HepG2 (cell line): ENCODE data around the gene DENND1C. TPM values are rescaled to one million over a fixed set of nuclear protein-coding genes. Genes with fewer than 3 reads are reported as not detected.
A peak's percentile ranks its signal among the peaks of the same experiment; 100 is the strongest.

Experiments
- ATAC-seq: fragments of 200-7000 bp; cut with Tn5 transposase; 3 replicates; pipeline ENCODE4 v1.9.1; 2020; ENCODE audit warnings: mild to moderate bottlenecking, moderate library complexity
- BruUV-seq: library from RNA; stranded (reverse); fragments of 400-500 nt; replicated peaks from 2 replicates; lab custom pipeline; 2021; lab: Mats Ljungman, UMichigan
- CTCF ChIA-PET: fragments of 300-600 bp; formaldehyde crosslinking; extraction: SDS; loops from one replicate; lab custom pipeline; 2021; ENCODE audit warnings: low total read pairs, inconsistent platforms, low intra/inter-chr PET ratio; lab: Yijun Ruan, JAX
- POLR2A ChIA-PET: fragments of 350-600 bp; sonication (Branson Sonifier 250); formaldehyde crosslinking; loops from one replicate; lab custom pipeline; 2020; ENCODE audit warnings: antibody characterized with exemption, inconsistent platforms; lab: Yijun Ruan, JAX
- DNase-seq: peaks from one replicate; pipeline ENCODE4 v3.0.0-alpha.2; 2015; ENCODE audit warnings: low spot score
- FAIRE-seq: peaks from 3 replicates; lab custom pipeline; 2011; peaks lifted over from hg19 to GRCh38; lab: Jason Lieb, UNC
- H2AFZ ChIP-seq: one replicate; pipeline ENCODE4 v1.6.1; 2011; ENCODE audit warnings: low read length, inconsistent platforms
- H3K27ac ChIP-seq: fragments of 300-600 bp; 3 replicates; pipeline ENCODE4 v1.8.0; 2011; ENCODE audit warnings: mixed run types, mild to moderate bottlenecking, mixed read lengths, low read length, inconsistent platforms; ENCODE audit not compliant: insufficient read depth; ENCODE audit errors: extremely low read length
- H3K27me3 ChIP-seq, 2 experiments: fragments of 200-600 bp in 1 of 2; 2 replicates in 1 of 2; 3 replicates in 1 of 2; pipeline versions ENCODE4 v1.6.0 to v1.8.0; 2011; ENCODE audit warnings: low read length in 2 of 2, mild to moderate bottlenecking in 2 of 2, moderate library complexity in 2 of 2, inconsistent platforms in 1 of 2; ENCODE audit not compliant: insufficient read depth in 2 of 2, control insufficient read depth in 1 of 2
- H3K36me3 ChIP-seq, 2 experiments: fragments of 200-600 bp in 1 of 2; replicated peaks in 1 of 2; 2 replicates in 1 of 2; 3 replicates in 1 of 2; pipeline versions ENCODE4 v1.5.1 to v1.8.0; 2011; ENCODE audit warnings: low read length in 2 of 2, inconsistent platforms in 1 of 2; ENCODE audit not compliant: insufficient read depth in 2 of 2, control insufficient read depth in 1 of 2
- H3K4me1 ChIP-seq: 2 replicates; pipeline ENCODE4 v1.5.1; 2012; ENCODE audit warnings: low read length, inconsistent platforms; ENCODE audit not compliant: insufficient read depth
- H3K4me2 ChIP-seq: 2 replicates; pipeline ENCODE4 v1.6.0; 2011; ENCODE audit warnings: low read depth, low read length, inconsistent platforms
- H3K4me3 ChIP-seq, 3 experiments: fragments of 200-600 bp in 1 of 3; sonication (generic), shearing (Covaris generic) in 1 of 3; replicated peaks in 1 of 3; 2 replicates each; pipeline ENCODE4 v1.5.1; 2011 to 2016; ENCODE audit warnings: low read length in 3 of 3, inconsistent platforms in 2 of 3, low read depth in 2 of 3, mild to moderate bottlenecking in 2 of 3, control low read depth in 1 of 3, mixed read lengths in 1 of 3; ENCODE audit not compliant: insufficient read depth in 1 of 3
- H3K79me2 ChIP-seq: one replicate; pipeline ENCODE4 v1.6.1; 2011; ENCODE audit warnings: low read length, inconsistent platforms; ENCODE audit not compliant: insufficient read depth
- H3K9ac ChIP-seq: 2 replicates; pipeline ENCODE4 v1.6.0; 2011; ENCODE audit warnings: mild to moderate bottlenecking, low read depth, low read length, inconsistent platforms; ENCODE audit not compliant: insufficient read depth
- H3K9me3 ChIP-seq: 2 replicates; pipeline ENCODE4 v1.5.1; 2012; ENCODE audit warnings: mild to moderate bottlenecking, low read length
- H4K20me1 ChIP-seq: 2 replicates; pipeline ENCODE4 v1.6.0; 2011; ENCODE audit warnings: inconsistent platforms, mild to moderate bottlenecking, low read length, moderate library complexity; ENCODE audit not compliant: insufficient read depth
- AHR ChIP-seq: IDR thresholded peaks from 2 replicates; pipeline ENCODE4 v1.6.1; 2018; ENCODE audit warnings: missing genetic modification reagents, missing compliant biosample characterization
- ARID2 ChIP-seq: sonication (generic); formaldehyde crosslinking; IDR thresholded peaks from 2 replicates; pipeline ENCODE4 v1.8.1; 2022; ENCODE audit warnings: mild to moderate bottlenecking, missing genetic modification reagents, borderline replicate concordance
- BCL3 ChIP-seq: sonication (generic); formaldehyde crosslinking; IDR thresholded peaks from 2 replicates; pipeline ENCODE4 v1.5.1; 2020; ENCODE audit warnings: mild to moderate bottlenecking, missing genetic modification reagents, moderate library complexity
- BRD4 ChIP-seq: sonication (generic); formaldehyde crosslinking; IDR thresholded peaks from 2 replicates; pipeline ENCODE4 v1.4.0; 2020; ENCODE audit warnings: missing genetic modification reagents
- GMEB1 ChIP-seq: sonication (generic); formaldehyde crosslinking; IDR thresholded peaks from 2 replicates; pipeline ENCODE4 v1.5.1; 2020; ENCODE audit warnings: missing genetic modification reagents, mild to moderate bottlenecking, borderline replicate concordance
- HNF1B ChIP-seq: sonication (generic); formaldehyde crosslinking; IDR thresholded peaks from 2 replicates; pipeline ENCODE4 v1.5.1; 2020; ENCODE audit warnings: mild to moderate bottlenecking, moderate library complexity, missing genetic modification reagents
- KAT7 ChIP-seq: IDR thresholded peaks from 2 replicates; pipeline ENCODE4 v1.6.1; 2018; ENCODE audit warnings: borderline replicate concordance, missing compliant biosample characterization
- KLF13 ChIP-seq: sonication (generic); formaldehyde crosslinking; IDR thresholded peaks from 2 replicates; pipeline ENCODE4 v1.4.0; 2020; ENCODE audit warnings: mild to moderate bottlenecking, missing genetic modification reagents
- MXD4 ChIP-seq: IDR thresholded peaks from 2 replicates; pipeline ENCODE4 v1.6.1; 2016; ENCODE audit warnings: mild to moderate bottlenecking, missing biosample characterization, missing genetic modification reagents
- SP1 ChIP-seq, 2 experiments: fragments of 450-650 bp in 1 of 2; sonication (generic) in 1 of 2; formaldehyde crosslinking in 1 of 2; IDR thresholded peaks; 2 replicates each; pipeline versions ENCODE4 v1.4.0 to v1.6.1; 2016 to 2020; ENCODE audit warnings: missing genetic modification reagents in 1 of 2
- SRSF4 ChIP-seq: fragments of 200-400 bp; formaldehyde crosslinking; IDR thresholded peaks from one replicate; pipeline ENCODE4 v1.6.1; 2018; ENCODE audit warnings: mild to moderate bottlenecking, low read depth, low read length, moderate library complexity; ENCODE audit not compliant: poor library complexity, severe bottlenecking
- ZHX1 ChIP-seq: sonication (generic); formaldehyde crosslinking; IDR thresholded peaks from 2 replicates; pipeline ENCODE4 v1.8.1; 2022; ENCODE audit warnings: low read depth, mild to moderate bottlenecking, missing genetic modification reagents
- ZNF251 ChIP-seq: sonication (generic); formaldehyde crosslinking; IDR thresholded peaks from 2 replicates; pipeline ENCODE4 v1.9.0; 2021; ENCODE audit warnings: mild to moderate bottlenecking, missing genetic modification reagents
- WGBS: methylation state at CpG from one replicate; pipeline ENCODE4 v1.1.6; 2017; ENCODE audit warnings: low lambda C conversion rate; 5-methylcytosine and 5-hydroxymethylcytosine counted together
- in situ Hi-C: cut with HindIII; loops from 2 replicates; pipeline ENCODE4 v1.10.0; 2017; ENCODE audit warnings: low pct_unique_long_range_greater_than_20kb; ENCODE audit not compliant: extremely low pct_ligation_motif_present
- intact Hi-C: fragments of 100-400 bp; cut with micrococcal nuclease; formaldehyde crosslinking; loops from one replicate; pipeline ENCODE4 v1.10.0; 2022; ENCODE audit not compliant: unreplicated experiment
- polyA plus RNA-seq, 8 experiments: library from polyadenylated mRNA; depleted of rRNA in 3 of 8; stranded (reverse) in 7 of 8; unstranded in 1 of 8; fragments of >200 nt; fragmentation: Illumina TruSeq in 4 of 8; extraction: Trizol in 4 of 8; gene quantifications; 2 replicates each; pipeline versions ENCODE4 v1.2.1 to v1.2.3, GENCODE V29; 2011 to 2016; ENCODE audit warnings: low read depth in 4 of 8, missing spikeins in 1 of 8, mixed read lengths in 1 of 8; ENCODE audit not compliant: insufficient read depth in 1 of 8
- total RNA-seq, 5 experiments: library from RNA; depleted of rRNA; stranded (reverse); fragments of >200 nt; fragmentation: Illumina TruSeq; extraction: Trizol; gene quantifications; 2 replicates each; pipeline ENCODE4 v1.2.3, GENCODE V29; 2016; ENCODE audit warnings: low read depth in 1 of 5

Gene DENND1C
- total and polyA plus RNA-seq, 2 of the 13 experiments (the other 11 are each of a cell fraction or from before 2014, with no cell fraction given), result 0.04 to 0.73 TPM

- TF ChIP-seq ZHX1 (CRISPR knock-in tag), result 0 out of 2 replicates have a peak, but pooled peaks have one; percentile 37
Measured at GRCh38 chr19:6475321-6476108, 6.1 kb downstream of the DENND1C start (continued).

- Histone ChIP-seq H3K9ac (no peak overlapping the region), H3K27ac (no peak overlapping the region), H3K79me2 (no peaks in the 10 kb centered on the region), H3K9me3 (no peaks in the 10 kb centered on the region), H3K4me2 (no peak overlapping the region), H3K27me3 (peaks cover under 1% of the 10 kb centered on the region in 2 experiments; a peak in 2 of 5 replicates), H3K4me1 (peaks cover 22% of the 10 kb centered on the region; the same call in 1 of the 2 replicates), H3K36me3 (no peaks in the 10 kb centered on the region), H2AFZ (no peak overlapping the region), H4K20me1 (no peaks in the 10 kb centered on the region), H3K4me3 (no peak overlapping the region)
- POLR2A ChIA-PET, result no interaction called here
- DNase-seq (no peak), FAIRE-seq (no peak), ATAC-seq (no peak)
- CTCF ChIA-PET, result no interaction called here
- no TSS peak for BruUV-seq
- in situ Hi-C loops (no loop called here), intact Hi-C loops (no loop called here)
- 5% methylated on average over 8 of the region's 9 CpGs for WGBS
- TF ChIP-seq GMEB1, result no peak
- TF ChIP-seq KAT7 (CRISPR knock-in tag), result no peak
- no peak for TF ChIP-seq ARID2 (CRISPR knock-in tag)
- no peak for TF ChIP-seq BRD4 (CRISPR knock-in tag)
- TF ChIP-seq MXD4 (CRISPR knock-in tag), result no peak
- TF ChIP-seq HNF1B (CRISPR knock-in tag), result no peak
- no peak for TF ChIP-seq BCL3
- TF ChIP-seq KLF13, result no peak
- TF ChIP-seq SRSF4, result no peak
- no peak for TF ChIP-seq SP1 (IDR thresholded peaks at IDR 0.05)
- no peak for TF ChIP-seq SP1 (CRISPR knock-in tag; IDR thresholded peaks at IDR 0.05)
- no peak for TF ChIP-seq ZNF251 (CRISPR knock-in tag)
- TF ChIP-seq AHR (CRISPR knock-in tag), result no peak
Measured at GRCh38 chr19:6473647-6474046, 7.9 kb downstream of the DENND1C start.
